Neuronal stem cell (in vitro differentiated cells): ENCODE measurements around the gene LRRC8E.

Source experiments
- DNase-seq: peaks from one replicate; pipeline ENCODE4 v3.0.0-alpha.2; 2013; ENCODE audit warnings: low spot score
- H2AFZ ChIP-seq: one replicate; pipeline ENCODE4 v1.6.1; 2013; ENCODE audit warnings: mild to moderate bottlenecking, low read length, inconsistent platforms
- H2AK5ac ChIP-seq: 2 replicates; pipeline ENCODE4 v1.6.1; 2013; ENCODE audit warnings: low read depth, mild to moderate bottlenecking, inconsistent platforms, low read length, moderate library complexity, mixed read lengths
- H2BK120ac ChIP-seq: 2 replicates; pipeline ENCODE4 v1.6.1; 2013; ENCODE audit warnings: low read depth, mild to moderate bottlenecking, inconsistent platforms, low read length, moderate library complexity, mixed read lengths
- H2BK12ac ChIP-seq: one replicate; pipeline ENCODE4 v1.6.1; 2013; ENCODE audit warnings: low read length, inconsistent platforms
- H2BK15ac ChIP-seq: 2 replicates; pipeline ENCODE4 v1.6.1; 2013; ENCODE audit warnings: mild to moderate bottlenecking, low read length, inconsistent platforms, mixed read lengths
- H2BK5ac ChIP-seq: one replicate; pipeline ENCODE4 v1.6.1; 2013; ENCODE audit warnings: inconsistent platforms, mild to moderate bottlenecking, low read length, moderate library complexity
- H3K14ac ChIP-seq: one replicate; pipeline ENCODE4 v1.6.1; 2013; ENCODE audit warnings: low read length, inconsistent platforms
- H3K18ac ChIP-seq: 2 replicates; pipeline ENCODE4 v1.6.1; 2013; ENCODE audit warnings: low read length, inconsistent platforms
- H3K23ac ChIP-seq: 2 replicates; pipeline ENCODE4 v1.6.1; 2013; ENCODE audit warnings: low read depth, mild to moderate bottlenecking, mixed read lengths, low read length, inconsistent platforms; ENCODE audit not compliant: poor library complexity
- H3K27ac ChIP-seq: replicated peaks from 3 replicates; pipeline ENCODE4 v1.5.1; 2013; ENCODE audit warnings: low read length, inconsistent platforms
- H3K27me3 ChIP-seq, 3 experiments: 2 replicates each; pipeline ENCODE4 v1.6.1; 2013; ENCODE audit warnings: low read length in 3 of 3, mild to moderate bottlenecking in 2 of 3, inconsistent platforms in 1 of 3, low read depth in 1 of 3, mixed read lengths in 1 of 3, moderate library complexity in 1 of 3; ENCODE audit not compliant: control insufficient read depth in 3 of 3, insufficient read depth in 3 of 3
- H3K36me3 ChIP-seq, 2 donors: replicated peaks in 1 of 2; 2 replicates each; pipeline ENCODE4 v1.6.1; 2013; ENCODE audit warnings: low read length in 2 of 2; ENCODE audit not compliant: control insufficient read depth in 2 of 2, insufficient read depth in 2 of 2
- H3K4ac ChIP-seq: 2 replicates; pipeline ENCODE4 v1.6.1; 2013; ENCODE audit warnings: inconsistent platforms, mild to moderate bottlenecking, low read length, moderate library complexity
- H3K4me1 ChIP-seq, 2 donors: 1 replicate in 1 of 2; 2 replicates in 1 of 2; pipeline ENCODE4 v1.6.1; 2013; ENCODE audit warnings: low read length in 2 of 2, low read depth in 1 of 2; ENCODE audit not compliant: control insufficient read depth in 2 of 2, insufficient read depth in 1 of 2
- H3K4me2 ChIP-seq: one replicate; pipeline ENCODE4 v1.6.1; 2013; ENCODE audit warnings: mild to moderate bottlenecking, low read length, inconsistent platforms; ENCODE audit not compliant: insufficient read depth, poor library complexity, severe bottlenecking
- H3K4me3 ChIP-seq, 2 donors: 2 replicates each; pipeline ENCODE4 v1.5.1; 2013; ENCODE audit warnings: low read length in 2 of 2, mild to moderate bottlenecking in 2 of 2, inconsistent platforms in 1 of 2, moderate library complexity in 1 of 2
- H3K79me1 ChIP-seq: one replicate; pipeline ENCODE4 v1.6.1; 2013; ENCODE audit warnings: low read depth, mild to moderate bottlenecking, inconsistent platforms, low read length, moderate library complexity
- H3K9ac ChIP-seq: one replicate; pipeline ENCODE4 v1.6.1; 2013; ENCODE audit warnings: mild to moderate bottlenecking, low read depth, low read length, inconsistent platforms; ENCODE audit not compliant: poor library complexity
- H3K9me3 ChIP-seq, 2 donors: replicated peaks in 1 of 2; 2 replicates each; pipeline versions ENCODE3 to v1.6.1; 2013; ENCODE audit warnings: low read length in 2 of 2, mild to moderate bottlenecking in 2 of 2, inconsistent platforms in 1 of 2, low read depth in 1 of 2, mixed read lengths in 1 of 2, moderate library complexity in 1 of 2; ENCODE audit not compliant: control insufficient read depth in 2 of 2, insufficient read depth in 1 of 2
- H4K8ac ChIP-seq: one replicate; pipeline ENCODE4 v1.6.1; 2013; ENCODE audit warnings: low read depth, mild to moderate bottlenecking, inconsistent platforms, low read length, moderate library complexity
- H4K91ac ChIP-seq: one replicate; pipeline ENCODE4 v1.6.1; 2013; ENCODE audit warnings: low read length, low read depth, mild to moderate bottlenecking, inconsistent platforms; ENCODE audit not compliant: poor library complexity
- WGBS, 2 donors: extraction: QIAGEN DNeasy Blood & Tissue Kit; methylation state at CpG; one replicate each; pipeline ENCODE4 v1.1.7; 2013; ENCODE audit warnings: missing lambda C conversion rate in 2 of 2, mixed read lengths in 1 of 2; ENCODE audit not compliant: insufficient read length in 2 of 2, insufficient replicate concordance in 1 of 2; ENCODE audit errors: extremely low coverage in 2 of 2; 5-methylcytosine and 5-hydroxymethylcytosine counted together

LRRC8E gene

DNA sequence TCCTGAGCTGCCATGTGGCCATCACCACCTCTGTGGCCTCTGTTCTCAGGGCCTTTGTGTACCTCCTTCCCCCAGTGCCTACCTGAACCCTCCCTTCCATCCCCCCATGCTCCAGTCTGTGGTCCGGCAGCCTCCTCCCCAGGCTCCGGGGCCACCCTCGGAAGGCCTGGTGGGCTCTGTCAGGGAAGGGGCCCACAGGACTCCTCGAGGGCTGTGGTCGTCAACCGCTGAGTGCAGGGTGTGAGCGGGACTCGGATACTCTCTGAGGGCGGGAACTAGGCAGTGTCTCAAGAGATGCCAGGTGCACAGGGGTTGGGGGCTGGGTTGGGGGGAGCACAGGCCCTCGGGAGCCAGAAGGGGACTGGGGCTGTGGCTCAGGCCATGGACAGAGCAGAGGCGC, 19.2 kb downstream of the LRRC8E start:
- no peak overlapping the region for H3K4ac ChIP-seq
- no peak overlapping the region for H4K8ac ChIP-seq
- no peak overlapping the region for H3K27ac ChIP-seq
- DNase-seq: no peak
- peak overlapping the region; percentile 99 for H3K23ac ChIP-seq
- peak overlapping the region; percentile 22 for H2BK12ac ChIP-seq
- no peak overlapping the region for H2AK5ac ChIP-seq
- H3K9me3 ChIP-seq: no peaks in the 10 kb centered on the region
- H2BK5ac ChIP-seq: peak overlapping the region; percentile 53
- no peak overlapping the region for H3K18ac ChIP-seq
- peak overlapping the region; percentile 72 for H3K9ac ChIP-seq
- WGBS, 2 donors: no CpG with 5 or more reads among the region's 11 CpGs
- H2BK15ac ChIP-seq: no peak overlapping the region
- no peak overlapping the region for H2BK120ac ChIP-seq
- H3K36me3 ChIP-seq: peaks cover 23 to 48% of the 10 kb centered on the region in 2 donors
- peaks cover 13% of the 10 kb centered on the region in 2 donors for H3K4me1 ChIP-seq
- H2AFZ ChIP-seq: no peak overlapping the region
- H3K14ac ChIP-seq: peak overlapping the region; percentile 21
- no peak overlapping the region for H3K4me3 ChIP-seq
- peaks cover 0 to 2% (median 0%) of the 10 kb centered on the region in 3 experiments for H3K27me3 ChIP-seq
- peak overlapping the region; percentile 30 for H4K91ac ChIP-seq
- H3K79me1 ChIP-seq: peaks cover 27% of the 10 kb centered on the region
- H3K4me2 ChIP-seq: no peak overlapping the region

DNA sequence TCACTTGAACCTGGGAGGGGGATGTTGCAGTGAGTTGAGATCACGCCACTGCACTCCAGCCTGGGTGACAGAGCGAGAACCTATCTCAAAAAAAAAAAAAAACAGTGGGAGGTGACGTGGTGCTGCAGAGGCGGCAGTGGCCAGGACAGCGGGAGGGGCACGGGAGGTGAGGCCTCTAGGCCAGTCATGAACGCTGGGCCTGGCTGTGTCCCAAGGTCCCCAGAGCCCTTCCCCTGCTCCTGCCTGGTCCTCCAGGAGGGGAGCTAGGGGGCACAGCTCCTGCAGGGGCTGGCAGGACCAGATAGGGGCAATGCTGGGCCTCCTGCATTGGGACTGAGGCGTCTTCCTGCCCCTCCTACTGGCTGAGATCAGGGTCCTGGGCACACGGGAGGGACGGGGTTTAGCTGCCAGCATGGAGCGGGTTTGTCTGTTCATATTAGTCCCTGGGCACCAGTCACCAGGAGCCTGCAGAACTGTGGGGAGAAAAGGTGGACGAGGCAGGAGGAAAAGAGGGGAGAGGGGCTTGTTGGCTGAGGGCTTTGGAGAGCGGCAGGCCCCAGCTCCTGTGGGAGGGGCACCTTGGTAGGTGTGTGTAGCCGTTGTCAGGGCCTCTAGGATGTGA, 19.9 kb downstream of the LRRC8E start:
- Histone ChIP-seq H3K4ac (no peak overlapping the region), H3K4me3 (no peak overlapping the region), H3K27ac (no peak overlapping the region), H3K36me3 (peaks cover 27 to 52% of the 10 kb centered on the region in 2 donors), H2AFZ (no peak overlapping the region), H4K91ac (no peak overlapping the region), H3K9me3 (no peaks in the 10 kb centered on the region), H3K14ac (peak overlapping the region; percentile 9), H2BK5ac (no peak overlapping the region), H3K79me1 (peaks cover 27% of the 10 kb centered on the region), H2BK15ac (no peak overlapping the region), H3K9ac (no peak overlapping the region), H3K27me3 (no peaks in the 10 kb centered on the region), H3K23ac (peak overlapping the region; percentile 43), H3K4me2 (no peak overlapping the region), H2BK12ac (peak overlapping the region; percentile 41), H4K8ac (no peak overlapping the region), H2AK5ac (no peak overlapping the region), H3K18ac (no peak overlapping the region), H3K4me1 (peaks cover 7 to 11% of the 10 kb centered on the region in 2 donors), H2BK120ac (peak overlapping the region; percentile 87)
- no peak for DNase-seq
- WGBS, 2 donors: no CpG with 5 or more reads among the region's 14 CpGs

DNA sequence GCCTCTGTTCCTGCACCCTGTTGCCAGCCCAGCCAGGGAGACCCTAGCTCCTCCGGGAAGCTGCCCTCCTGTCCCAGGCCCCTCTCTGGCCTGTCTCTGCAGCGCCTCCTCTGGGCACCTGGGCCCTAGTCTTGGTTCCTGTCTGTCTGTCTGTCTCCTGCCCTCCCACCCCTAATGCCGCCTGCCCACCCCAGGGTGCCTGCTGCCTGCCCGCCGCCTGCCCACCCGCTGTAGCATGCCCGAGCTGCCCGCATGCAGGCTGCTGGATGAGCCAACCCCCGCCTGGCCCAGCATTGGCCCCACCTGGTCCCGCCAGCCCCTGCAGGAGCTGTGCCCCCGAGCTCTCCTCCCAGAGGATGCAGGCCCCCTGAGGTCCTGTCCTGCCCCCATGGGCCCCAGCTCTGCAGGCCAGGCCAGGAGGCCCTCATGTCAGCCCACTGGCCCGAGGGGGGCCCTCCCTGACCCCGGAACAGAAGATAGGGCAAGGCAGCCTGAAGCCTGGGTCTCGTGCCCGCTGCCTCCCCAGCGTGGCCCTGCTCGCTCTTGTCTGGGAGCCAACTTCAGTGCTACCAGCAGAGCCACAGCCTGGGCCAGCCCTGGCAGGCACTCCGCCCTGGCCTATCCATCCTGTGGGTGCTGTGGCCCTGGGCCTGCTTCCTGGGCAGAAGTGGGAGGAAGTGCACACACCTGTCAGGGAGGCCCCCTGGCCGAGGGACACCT, 20.6 kb downstream of the LRRC8E start:
- WGBS, 2 donors: no CpG with 5 or more reads among the region's 19 CpGs
- Histone ChIP-seq H2BK12ac (no peak overlapping the region), H3K18ac (no peak overlapping the region), H3K79me1 (peaks cover 27% of the 10 kb centered on the region), H3K4ac (no peak overlapping the region), H4K91ac (no peak overlapping the region), H2AFZ (no peak overlapping the region), H2AK5ac (no peak overlapping the region), H2BK15ac (no peak overlapping the region), H3K36me3 (peaks cover 27 to 52% of the 10 kb centered on the region in 2 donors), H3K9me3 (no peaks in the 10 kb centered on the region), H3K9ac (peak overlapping the region; percentile 60), H4K8ac (peak overlapping the region; percentile 43), H3K23ac (no peak overlapping the region), H3K14ac (no peak overlapping the region), H2BK120ac (peak overlapping the region; percentile 87), H2BK5ac (no peak overlapping the region), H3K4me2 (no peak overlapping the region), H3K4me1 (peaks cover 7 to 11% of the 10 kb centered on the region in 2 donors), H3K27ac (no peak overlapping the region), H3K27me3 (no peaks in the 10 kb centered on the region), H3K4me3 (no peak overlapping the region)
- no peak for DNase-seq

DNA sequence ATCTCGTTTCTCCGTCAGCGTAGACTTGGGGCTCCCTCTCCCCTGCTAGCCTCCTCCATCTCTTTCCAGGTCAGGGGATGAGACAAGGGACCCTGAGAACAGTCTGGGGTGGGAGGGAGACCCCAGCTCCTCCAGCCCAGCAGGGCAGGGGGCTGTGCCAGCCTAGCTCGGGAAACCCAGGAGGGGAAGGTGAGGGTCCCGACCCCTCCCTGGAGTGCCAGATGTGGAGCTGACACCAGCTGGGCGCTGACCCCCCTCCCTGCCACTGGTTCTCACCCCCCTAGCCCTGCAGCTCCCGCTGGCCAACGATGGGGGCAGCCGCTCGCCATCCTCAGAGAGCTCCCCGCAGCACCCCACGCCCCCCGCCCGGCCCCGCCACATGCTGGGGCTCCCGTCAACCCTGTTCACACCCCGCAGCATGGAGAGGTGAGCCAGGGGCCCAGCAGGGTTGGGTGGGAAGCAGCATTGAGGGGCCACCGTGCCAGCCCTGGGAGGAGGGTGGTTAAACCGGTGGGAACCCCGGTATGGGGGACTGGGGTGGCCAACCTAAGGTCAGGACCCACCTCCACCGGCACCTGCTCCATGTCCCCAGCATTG, 21.3 kb downstream of the LRRC8E start:
- peak overlapping the region; percentile 65 for H3K23ac ChIP-seq
- H2AFZ ChIP-seq: no peak overlapping the region
- no peak overlapping the region for H2BK5ac ChIP-seq
- no peak overlapping the region for H2BK120ac ChIP-seq
- no peak for DNase-seq
- no peak overlapping the region for H3K4me3 ChIP-seq
- H3K27ac ChIP-seq: no peak overlapping the region
- no peak overlapping the region for H3K9ac ChIP-seq
- H4K91ac ChIP-seq: no peak overlapping the region
- H2BK15ac ChIP-seq: no peak overlapping the region
- peaks cover 4 to 8% of the 10 kb centered on the region in 2 donors for H3K4me1 ChIP-seq
- H3K9me3 ChIP-seq: no peaks in the 10 kb centered on the region
- H4K8ac ChIP-seq: no peak overlapping the region
- peaks cover 0 to 1% (median 0%) of the 10 kb centered on the region in 3 experiments for H3K27me3 ChIP-seq
- H3K18ac ChIP-seq: no peak overlapping the region
- H3K4me2 ChIP-seq: no peak overlapping the region
- no peak overlapping the region for H3K14ac ChIP-seq
- peaks cover 22% of the 10 kb centered on the region for H3K79me1 ChIP-seq
- no peak overlapping the region for H3K4ac ChIP-seq
- no peak overlapping the region for H2AK5ac ChIP-seq
- H3K36me3 ChIP-seq: peaks cover 27 to 52% of the 10 kb centered on the region in 2 donors
- no peak overlapping the region for H2BK12ac ChIP-seq
- no CpG with 5 or more reads among the region's 21 CpGs for WGBS, 2 donors
